Measurements from ENCODE around the gene SLC35A3.
"Not testable (repeated sequence)": the region's sequence is repeated elsewhere in the genome, so short reads cannot be mapped to it uniquely, and the experiment has no call there.

Gene SLC35A3

DNA sequence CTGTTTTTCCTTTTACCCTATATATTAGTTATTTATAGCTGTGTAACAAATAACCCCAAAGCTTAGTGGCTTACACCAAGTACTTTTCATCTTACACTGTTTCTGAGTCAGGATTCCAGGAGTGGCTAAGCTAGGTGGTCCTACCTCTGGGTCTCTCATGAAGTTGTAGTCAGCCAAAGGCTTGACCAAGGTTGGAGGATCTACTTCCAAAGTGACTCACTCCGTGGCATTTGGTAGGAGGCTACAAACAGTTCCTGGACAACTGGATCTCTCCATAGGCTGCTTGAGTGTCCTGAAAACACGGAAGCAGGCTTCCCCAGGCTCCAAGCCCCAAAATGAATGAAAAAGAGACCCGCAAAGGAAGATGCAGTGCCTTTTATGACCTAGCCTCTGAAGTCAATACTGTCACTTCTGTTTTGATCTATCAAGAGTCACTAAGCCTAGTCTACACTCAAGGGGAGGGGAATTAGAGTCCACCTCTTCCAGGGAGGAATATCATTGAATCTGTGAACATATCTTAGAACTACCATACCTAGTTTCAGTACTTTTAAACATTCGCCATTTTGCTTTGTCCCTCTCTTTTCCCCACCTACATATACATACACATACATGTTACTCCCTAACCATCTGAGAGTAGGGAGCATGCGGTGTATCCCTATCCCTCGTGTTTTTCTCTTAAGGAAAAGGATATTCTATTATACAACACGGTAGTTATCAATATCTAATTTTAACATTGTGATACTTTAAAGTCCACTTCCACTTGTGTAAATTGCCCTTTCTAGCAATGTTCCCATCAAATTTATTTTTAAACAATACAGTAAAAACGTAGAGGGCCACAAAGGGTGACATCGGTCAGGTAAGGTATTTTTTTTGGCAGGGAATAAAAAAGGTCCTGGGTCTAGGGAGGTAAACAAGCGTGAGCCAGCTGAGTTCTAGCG, 67.2 kb downstream of the SLC35A3 start:
- peak; percentile 75 for DNase-seq

DNA sequence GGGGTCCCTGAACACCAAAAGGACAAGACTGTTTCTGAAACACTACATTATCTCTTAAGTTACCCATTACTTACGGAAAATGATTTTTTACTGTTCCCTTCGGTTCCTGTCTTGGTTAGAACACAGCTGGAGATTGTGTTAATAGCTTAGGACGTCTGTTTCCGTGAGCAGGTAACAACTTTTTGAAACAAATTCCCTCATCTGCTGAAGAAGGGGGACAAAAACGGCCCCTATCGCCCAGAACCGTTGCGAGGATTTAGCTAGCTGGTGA, 67.8 kb downstream of the SLC35A3 start:
- no peak for DNase-seq

DNA sequence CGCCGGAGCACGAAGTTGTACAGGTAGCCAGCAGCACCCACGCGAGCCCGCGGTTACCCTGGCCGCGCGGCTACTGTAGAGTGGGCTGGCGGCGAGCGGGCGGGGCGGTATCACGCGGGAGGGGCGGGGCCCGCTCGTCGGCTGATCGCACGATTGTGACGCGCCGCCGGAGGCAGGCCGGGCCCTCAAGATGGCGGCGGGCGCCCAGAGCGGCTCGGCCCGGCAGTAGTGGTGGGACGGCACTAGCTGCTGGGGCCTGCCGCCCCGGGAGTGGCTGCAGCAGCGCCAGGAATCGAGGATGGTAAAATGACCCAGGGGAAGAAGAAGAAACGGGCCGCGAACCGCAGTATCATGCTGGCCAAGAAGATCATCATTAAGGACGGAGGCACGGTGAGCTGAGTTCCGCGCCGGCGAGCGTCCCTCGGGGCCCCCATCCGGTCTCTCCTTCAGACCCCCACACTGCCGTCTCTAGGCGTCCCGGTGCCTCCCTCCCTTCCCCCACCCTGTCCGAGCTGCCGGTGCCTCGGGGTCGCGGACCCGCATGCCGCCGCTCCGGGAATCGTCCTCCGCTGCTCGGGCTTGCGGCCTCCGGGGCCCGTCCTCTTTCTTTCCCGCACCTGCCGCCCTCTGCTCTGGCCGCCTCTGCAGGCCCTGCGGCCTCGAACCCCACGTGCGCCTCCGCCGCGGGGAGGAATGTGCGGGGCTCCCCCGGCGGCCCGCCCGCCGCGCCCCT, 68.3 kb downstream of the SLC35A3 start:
- DNase-seq = peak; percentile 85

DNA sequence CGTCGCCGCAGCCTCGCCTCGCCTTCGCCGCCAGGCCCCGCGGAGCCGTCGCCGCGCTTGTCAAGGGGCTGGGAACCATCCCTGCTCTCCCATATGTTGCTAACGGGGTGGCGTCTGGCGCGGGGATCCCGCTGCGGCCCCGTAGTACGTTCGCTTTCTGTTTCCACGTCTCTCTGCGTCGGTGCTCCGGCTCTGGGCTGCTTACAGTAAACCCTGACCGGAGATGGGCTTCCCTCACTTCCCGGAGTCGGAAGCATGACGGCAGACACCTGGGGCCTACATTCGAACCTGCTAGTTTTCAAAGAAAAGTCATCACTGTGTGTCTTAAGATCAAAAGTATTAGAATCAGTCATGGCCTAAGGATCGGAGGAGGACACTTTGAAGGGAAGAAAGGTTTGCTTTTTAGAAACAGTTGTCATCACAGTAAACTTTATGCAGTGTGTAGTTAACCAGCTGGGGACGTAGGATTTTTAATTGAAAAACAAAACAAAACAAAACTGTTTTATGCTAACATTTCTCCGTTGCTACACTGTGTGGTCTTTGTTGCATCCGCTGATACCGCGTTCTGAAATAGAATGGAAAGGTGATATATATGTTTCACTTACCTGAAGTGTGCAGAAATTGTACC, 69.0 kb downstream of the SLC35A3 start:
- DNase-seq = peak; percentile 69

DNA sequence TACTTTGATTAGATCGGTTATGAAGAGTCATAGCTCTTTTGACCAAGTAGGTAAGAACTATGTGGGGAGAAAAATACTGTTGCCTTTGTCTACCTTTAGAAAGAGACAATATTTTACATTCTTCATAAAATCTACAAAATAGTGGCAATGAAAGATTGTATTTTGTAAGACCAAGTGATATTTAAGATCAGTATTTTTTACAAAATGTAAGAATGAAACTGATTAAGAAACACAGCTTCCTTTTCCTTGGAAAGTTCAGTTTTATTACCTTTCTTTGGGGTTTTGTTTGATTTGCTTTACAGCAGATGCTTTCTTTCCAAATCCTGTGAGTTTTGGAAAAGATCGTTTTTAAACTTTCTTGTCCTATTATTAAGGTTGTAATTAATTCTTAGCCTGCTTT, 69.8 kb downstream of the SLC35A3 start:
- no peak for DNase-seq

DNA sequence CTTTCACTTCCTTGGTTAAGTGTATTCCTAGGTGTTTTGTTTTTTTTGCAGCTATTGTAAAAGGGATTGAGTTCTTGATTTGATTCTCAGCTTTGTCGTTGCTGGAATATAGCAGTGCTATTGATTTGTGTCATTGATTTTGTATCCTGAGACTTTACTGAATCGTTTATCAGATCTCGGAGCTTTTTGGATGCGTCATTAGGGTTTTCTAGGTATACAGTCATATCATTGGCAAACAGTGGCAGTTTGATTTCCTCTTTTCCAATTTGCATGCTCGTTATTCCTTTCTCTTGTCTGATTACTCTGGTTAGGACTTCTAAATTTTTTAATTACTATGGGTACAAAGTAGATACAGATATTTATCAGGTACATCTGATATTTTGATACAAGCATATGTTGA, 75.4 kb downstream of the SLC35A3 start:
- DNase-seq = no peak

DNA sequence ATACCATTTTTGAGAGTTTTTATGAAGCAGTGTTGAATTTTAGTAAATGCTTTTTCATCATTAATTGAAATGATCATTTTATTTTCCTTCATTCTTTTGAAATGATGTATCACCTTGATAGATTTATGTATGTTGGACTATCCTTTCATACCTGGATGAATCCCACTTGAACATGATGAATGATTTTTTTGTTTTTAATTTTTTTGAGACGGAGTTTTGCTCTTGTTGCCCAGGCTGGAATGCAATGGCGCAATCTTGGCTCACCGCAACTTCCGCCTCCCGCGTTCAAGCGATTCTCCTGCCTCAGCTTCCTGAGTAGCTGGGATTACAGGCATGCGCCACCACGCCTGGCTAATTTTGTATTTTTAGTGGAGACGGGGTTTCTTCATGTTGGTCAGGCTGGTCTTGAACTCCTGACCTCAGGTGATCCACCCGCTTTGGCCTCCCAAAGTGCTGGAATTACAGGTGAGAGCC, 77.5 kb downstream of the SLC35A3 start:
- not testable (repeated sequence) for DNase-seq

DNA sequence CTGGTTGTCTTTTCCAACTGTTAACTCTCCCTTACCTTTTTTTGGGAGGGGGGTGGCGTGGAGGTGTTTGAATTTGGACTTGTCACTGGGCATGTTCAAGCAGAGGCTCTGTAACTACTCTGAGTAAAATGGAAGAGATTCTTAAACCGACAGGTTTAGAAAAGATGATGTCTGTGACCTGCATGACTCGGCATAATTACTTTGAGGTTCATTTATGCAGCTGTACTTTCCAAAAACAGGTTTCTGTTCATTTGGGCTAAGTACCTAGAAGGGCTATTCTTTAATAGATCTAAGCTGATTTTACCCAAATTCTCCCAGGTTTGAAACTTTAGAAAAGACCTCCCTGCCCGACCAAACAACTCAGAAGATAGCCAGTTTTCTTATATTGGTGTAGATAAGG, 80.3 kb downstream of the SLC35A3 start:
- no peak for DNase-seq

DNA sequence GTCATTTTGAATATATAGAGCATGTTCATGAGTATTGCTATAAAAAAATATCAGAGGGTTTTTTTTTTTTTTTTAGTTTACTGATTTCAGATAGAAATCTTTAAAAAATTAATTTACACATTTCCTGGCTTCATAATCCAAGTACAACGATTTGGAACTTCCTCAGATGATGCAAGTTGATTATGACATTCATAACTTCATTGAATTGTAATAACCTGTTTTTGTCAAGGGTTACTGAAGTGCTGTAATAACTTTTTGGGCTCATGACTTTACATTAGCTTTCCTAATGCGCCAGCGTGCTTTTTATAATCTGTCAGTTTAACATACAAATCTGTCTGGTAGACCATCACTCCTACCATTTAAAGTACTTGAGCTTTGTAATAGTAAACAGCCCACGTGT, 81.6 kb downstream of the SLC35A3 start:
- no peak for DNase-seq

DNA sequence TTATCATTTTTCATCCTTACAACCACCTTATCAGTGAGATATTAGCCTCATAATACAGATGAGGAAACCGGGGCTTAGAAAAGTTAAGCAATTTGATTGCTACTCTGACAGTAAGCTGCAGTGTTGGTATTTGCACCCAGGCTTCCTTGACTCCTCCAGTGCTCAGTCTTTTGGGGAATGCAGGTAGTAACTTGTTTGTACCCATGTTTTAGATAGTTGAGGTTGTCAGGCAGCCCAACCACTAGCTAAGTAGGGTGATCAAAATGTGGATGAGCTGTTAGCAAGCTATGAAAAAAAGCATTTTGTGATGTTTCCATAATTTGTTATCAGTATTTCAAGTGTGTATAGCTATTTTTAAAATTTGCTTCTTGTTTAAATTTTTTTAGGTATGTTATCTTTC, 82.1 kb downstream of the SLC35A3 start:
- DNase-seq = no peak

DNA sequence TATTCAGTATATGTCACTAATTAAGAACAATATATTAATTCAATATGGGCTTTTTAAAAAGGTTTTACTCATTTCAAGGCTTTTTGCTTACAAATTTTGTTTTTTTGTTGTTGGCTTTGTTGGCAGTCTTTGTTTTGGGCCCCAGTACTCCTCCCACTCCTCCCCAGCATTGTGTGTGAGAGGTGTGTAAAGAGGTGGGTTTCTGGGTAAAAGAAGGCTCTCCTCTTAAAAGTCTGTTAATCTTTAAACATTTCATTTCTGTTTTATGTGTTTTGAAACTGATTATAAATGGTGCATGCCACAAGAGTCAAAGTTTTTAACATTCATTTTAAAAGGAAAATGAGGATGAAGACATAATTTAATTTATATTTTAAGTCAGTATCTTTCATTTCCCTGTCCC, 83.3 kb downstream of the SLC35A3 start:
- DNase-seq = no peak

DNA sequence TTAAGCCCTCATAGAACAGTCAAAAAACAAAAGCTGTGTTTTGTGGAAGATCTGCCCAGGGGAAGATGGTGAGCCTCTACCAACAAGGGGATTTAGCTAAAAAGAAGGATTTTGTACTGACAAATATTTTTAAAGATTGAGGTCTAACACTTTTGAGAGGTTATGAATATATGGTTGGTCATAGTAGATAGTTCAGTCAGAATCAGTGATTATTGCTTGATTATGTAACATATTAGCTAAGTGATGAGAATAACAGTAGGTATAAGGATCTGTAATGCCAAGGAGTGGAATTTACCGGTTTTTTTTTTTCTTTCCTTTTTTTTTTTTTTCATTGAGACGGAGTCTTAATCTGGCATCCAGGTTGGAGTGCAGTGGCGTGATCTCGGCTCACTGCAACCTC, 83.9 kb downstream of the SLC35A3 start:
- DNase-seq = no peak

DNA sequence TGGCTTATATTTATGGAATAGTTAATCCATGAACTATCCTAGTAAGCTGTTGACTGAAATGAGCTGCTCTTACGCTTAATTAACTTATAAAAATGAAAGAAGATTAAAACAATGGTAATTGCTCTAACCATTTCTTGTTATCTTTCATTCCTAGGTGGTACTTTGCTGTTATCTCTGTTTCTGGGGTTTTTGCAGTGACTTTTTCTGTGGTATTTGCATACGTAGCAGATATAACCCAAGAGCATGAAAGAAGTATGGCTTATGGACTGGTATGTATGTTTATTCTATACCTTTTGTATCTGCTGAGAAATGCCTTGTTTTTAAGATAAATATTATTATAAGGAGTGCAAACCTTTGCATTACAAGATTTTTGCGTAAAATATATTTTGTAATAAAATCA, 91.9 kb downstream of the SLC35A3 start:
- no peak for DNase-seq

DNA sequence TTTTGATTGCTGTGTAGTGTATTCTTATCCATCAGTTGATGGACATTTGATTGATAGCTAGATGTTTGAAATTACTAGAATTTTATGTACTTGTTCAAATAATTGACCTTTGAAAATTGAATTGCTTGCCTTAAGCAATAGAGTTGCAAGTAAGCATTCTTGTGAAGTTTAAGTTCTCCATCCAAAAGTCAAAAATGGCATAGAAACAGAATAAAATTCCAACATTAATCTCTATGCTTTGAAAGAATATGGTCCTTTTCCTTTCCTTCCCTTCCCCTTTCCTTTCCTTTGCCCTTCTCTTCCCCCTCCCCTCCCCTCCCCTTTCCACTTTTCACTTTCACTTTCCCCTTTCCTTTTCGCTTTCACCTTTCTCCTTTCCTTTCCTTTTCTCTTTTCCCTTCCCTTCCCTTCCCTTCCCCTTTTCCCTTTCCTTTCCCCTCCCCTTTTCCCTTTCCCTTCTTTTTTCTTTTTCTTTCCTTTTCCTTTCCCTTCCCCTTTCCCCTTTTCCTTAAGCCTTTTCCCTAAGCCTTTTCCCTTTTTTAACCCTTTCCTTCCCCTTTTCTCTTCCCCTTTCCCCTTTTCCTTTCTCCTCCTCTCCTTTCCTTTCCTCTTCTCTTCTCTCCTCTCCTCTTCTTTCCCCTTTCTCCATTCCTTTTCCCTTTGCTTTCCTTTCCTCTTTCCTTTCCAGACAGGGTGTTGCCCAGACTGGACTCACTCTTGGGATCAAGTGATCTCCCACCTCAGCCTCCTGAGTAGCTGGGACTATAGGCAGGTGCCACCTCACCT, 95.6 kb downstream of the SLC35A3 start:
- peak; percentile 18 for DNase-seq

DNA sequence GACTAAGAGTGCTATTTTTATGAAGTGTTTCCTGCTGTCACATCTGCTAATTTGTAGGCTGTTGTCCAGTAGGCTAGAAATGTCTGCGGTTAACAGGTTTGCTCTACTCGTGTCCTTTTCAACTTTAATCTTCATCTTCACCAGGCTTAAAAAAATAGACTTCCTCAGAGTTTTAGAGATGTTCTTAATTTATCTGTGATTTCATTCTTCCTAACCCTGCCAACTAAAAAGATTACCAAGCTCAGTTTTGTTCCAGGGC, 96.1 kb downstream of the SLC35A3 start:
- DNase-seq = no peak

DNA sequence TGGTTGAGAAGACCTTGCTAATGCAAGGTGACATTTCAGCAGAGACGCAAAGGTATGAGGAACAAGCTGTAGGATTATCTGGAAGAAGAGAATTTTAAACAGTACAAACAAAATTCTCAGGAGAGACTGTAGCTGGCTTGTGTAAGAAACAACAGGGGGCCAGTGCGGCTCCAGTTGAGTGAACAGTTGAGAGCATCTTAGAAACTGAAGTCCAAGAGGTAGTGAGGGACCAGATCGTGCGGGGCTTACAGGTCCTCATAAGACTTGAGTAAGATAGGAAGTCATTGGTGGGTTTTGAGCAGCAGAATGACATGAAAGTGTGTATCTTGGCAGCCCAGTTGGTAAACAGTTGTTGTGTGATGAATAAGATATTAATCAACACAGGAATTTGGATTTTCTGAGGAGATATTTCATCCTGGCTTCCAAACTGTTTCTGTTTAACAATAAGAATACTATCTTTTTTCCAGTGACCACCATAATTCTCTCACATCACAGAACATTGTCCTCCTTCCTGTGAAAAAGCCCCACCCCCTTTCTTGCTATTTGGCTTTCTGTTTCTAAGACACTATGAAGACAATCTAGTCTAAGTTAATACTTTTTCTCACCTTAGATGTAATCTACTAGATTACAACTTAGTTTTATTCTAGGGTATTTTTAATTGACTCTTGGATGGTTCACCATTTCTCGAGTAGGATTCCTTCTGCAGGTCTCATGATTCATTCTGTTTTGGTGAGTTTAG, 100.6 kb downstream of the SLC35A3 start:
- no peak for DNase-seq

DNA sequence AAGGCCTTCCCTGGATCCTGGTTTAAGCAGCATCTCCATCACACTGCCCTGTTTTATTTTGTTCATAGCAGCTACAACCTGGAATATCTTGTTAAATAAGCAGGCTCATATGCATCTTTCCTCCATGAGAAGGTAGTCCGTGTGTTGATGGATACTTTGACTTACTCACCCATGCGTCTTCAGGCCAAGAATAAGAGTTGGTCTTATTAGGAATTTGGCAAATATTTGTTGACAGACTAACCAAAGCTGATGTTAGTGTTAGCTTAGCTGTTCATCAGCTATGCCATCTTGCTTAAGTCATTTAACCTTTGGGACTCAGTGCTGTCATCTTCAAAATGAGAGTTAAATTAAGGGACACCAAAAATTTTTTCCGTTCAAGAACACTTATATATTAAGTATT, 103.7 kb downstream of the SLC35A3 start:
- DNase-seq = peak; percentile 6

DNA sequence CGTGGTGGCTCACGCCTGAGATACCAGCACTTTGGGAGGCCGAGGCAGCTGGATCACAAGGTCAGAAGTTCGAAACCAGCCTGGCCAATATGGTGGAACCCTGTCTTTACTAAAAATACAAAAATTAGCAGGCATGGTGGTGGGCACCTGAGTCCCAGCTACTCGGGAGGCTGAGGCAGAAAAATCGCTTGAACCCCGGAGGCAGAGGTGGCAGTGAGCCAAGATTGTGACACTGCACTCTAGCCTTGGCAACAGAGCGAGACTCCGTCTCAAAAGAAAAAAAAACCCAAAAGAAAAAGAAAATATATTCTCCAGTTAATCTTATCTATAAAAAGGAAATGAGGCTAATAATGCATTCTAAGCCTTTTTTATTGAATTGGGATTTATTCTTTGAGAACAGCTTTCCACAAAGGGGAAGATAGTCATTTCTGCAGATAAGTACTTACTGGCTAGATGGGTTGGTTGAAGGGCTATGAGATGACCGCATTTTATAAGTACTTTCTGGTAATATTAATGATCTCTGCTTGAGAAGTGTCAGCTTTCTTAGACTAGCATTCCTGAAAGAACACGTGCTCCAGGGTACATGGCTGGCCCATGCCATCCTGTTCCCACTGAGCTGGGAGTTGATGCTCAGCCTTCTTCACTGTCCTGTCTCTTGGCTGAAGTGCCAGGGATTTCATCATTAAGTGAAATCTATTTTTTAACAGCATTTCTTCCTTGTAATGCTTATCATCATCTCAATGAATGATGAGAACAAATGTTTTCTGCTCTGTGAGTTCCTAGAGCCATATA, 105.0 kb downstream of the SLC35A3 start:
- peak; percentile 3 for DNase-seq

DNA sequence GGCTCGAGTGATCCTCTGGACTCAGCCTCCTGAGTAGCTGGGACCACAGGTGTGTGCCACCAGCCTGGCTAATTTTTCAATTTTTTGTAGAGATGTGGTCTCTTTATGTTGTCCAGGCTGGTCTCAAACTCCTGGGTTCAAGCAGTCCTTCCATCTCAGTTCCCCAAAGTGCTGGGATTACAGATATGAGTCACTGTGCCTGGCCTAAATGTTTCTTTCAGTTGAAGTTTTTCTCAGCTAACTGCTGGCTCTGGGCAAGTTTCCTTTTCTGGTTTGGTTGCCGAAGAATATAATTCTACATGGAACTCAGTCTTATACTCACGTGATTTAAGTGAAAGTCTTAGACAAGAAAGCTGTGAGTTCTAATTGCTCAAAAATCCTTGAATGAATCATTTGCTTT, 106.0 kb downstream of the SLC35A3 start:
- DNase-seq = peak; percentile 8

DNA sequence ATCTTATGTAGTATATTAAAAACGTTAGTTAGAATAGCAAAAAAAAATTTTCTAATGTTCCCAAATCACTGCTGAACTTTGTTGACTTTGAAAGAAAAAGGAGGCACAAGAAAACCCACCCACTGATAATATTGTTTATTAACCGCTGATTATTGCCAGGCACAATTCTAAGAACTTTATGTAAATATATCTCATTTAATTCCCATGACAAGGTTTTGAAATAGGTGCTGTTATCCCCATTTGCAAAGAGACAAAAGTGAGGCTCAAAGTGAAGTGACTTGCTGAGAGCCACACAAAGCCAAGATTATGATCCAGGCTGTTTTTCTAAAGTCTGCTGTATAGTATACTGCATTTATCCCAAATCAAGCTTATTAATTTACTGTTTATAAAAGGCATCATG, 106.5 kb downstream of the SLC35A3 start:
- DNase-seq = no peak

DNA sequence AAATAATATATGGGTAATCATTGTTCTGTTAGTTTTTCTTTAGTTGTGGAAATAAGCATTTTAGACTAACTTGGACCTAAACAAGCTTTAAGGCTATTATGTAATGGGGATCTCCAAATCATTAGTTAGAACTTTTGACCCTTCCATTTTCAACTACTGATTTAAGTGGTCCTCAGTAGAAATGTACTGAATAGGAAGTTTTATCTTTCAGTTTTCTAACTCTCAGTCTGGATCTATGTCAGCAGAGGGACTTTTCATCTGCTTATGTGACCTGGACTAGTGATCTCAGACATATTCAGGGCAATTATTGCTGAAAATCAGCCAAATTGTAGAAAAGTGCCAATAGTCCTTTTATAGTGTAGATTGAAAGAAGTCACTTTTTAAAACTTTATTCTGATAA, 106.9 kb downstream of the SLC35A3 start:
- no peak for DNase-seq

DNA sequence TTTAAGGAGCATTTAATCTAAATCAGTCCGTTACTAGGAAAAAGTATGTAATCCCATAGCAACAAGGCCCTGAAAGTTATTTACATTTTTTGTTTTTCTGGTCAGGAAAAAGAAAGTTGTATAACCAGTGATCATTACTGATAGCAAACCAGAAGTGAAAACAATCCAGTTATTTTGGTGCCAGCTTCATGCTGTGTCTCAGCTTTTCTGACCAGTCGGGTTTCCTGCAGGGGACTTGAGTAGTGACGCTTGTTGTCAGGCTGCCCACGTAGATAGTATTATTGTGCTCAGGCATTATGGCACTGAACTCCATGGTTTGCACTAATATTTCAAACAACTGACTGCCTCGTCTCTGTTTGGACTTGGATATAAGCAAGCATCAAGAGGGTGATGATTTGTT, 107.7 kb downstream of the SLC35A3 start:
- DNase-seq = no peak
